ENCODE measurements around the gene SEC16A.

- TF ChIP-seq ZNF274 (IDR thresholded peaks at IDR 0.05; ENCODE audit: low read depth, low read length) (no peak), SUZ12 (IDR thresholded peaks at IDR 0.05; ENCODE audit: extremely low read depth, insufficient read depth, insufficient read length) (no peak)
Observed at GRCh38 chr9:136486823-136487620, 4.2 kb upstream of the SEC16A start.
